ENCODE results near the gene RASA3. TPM values are rescaled to one million over a fixed set of nuclear protein-coding genes. Genes with fewer than 3 reads are reported as not detected.
"Not testable (repeated sequence)": the region's sequence is repeated elsewhere in the genome, so short reads cannot be mapped to it uniquely, and the experiment has no call there.

The RASA3 gene
- total RNA-seq, 4 donors from 2014 or later: 28.1 to 73.4 (median 56.8) TPM

DNA sequence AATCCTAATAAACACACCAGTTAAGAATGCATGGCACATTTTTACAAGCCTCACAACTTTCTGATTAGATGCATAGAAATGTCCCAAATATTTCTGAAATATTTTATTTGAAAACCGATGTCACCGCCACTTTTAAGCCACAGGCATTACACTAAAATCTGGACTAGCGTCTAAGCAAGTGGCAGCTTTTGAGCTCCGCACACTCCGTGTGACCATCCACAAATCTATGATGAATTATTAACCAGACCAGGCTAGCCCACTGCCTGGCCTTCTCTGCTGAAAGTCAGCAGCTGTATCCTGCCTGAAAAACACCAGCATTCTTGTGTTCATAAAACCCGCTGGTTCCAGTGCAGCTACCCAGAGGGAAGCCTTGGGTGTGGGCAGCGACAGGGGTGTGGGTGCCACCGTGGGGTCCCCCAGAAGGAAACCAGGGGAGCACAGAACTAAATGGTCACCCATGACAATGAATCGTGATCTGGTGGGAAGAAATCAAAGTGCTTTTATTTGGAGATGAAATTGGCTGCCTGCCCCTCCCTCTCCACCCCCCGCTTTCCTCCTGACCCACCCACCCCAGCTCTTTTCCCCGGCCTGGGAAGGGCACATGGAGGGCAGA lies 13.8 kb downstream of the RASA3 start:
- ATAC-seq (ENCODE audit: low FRiP score) (no peak), DNase-seq (ENCODE audit: low spot score) (no peak)
- TF ChIP-seq, protein P1, sequence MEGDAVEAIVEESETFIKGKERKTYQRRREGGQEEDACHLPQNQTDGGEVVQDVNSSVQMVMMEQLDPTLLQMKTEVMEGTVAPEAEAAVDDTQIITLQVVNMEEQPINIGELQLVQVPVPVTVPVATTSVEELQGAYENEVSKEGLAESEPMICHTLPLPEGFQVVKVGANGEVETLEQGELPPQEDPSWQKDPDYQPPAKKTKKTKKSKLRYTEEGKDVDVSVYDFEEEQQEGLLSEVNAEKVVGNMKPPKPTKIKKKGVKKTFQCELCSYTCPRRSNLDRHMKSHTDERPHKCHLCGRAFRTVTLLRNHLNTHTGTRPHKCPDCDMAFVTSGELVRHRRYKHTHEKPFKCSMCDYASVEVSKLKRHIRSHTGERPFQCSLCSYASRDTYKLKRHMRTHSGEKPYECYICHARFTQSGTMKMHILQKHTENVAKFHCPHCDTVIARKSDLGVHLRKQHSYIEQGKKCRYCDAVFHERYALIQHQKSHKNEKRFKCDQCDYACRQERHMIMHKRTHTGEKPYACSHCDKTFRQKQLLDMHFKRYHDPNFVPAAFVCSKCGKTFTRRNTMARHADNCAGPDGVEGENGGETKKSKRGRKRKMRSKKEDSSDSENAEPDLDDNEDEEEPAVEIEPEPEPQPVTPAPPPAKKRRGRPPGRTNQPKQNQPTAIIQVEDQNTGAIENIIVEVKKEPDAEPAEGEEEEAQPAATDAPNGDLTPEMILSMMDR (IDR thresholded peaks at IDR 0.05): no peak

DNA sequence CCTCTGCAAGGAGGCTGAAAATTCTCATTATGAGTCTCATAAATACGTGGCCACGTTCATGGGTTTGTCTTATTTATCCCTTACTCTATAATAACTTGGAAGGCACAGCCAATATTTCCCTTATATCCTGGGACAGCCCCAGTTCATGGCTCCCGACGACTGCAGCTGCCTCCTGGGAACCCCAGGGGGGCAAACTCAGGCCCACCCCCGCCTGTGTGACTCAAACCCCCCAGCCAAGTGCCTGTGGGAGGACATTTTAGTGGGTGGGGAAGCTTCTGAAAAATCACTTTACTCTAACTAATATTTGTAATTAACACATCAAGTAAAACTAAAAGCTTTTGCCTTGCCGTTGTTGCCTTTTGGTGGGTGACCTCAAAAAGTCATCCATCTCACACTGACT lies 14.3 kb downstream of the RASA3 start:
- TF ChIP-seq, protein P1 (IDR thresholded peaks at IDR 0.05): no peak
- DNase-seq (ENCODE audit: low spot score): no peak
- no peak for ATAC-seq (ENCODE audit: low FRiP score)

DNA sequence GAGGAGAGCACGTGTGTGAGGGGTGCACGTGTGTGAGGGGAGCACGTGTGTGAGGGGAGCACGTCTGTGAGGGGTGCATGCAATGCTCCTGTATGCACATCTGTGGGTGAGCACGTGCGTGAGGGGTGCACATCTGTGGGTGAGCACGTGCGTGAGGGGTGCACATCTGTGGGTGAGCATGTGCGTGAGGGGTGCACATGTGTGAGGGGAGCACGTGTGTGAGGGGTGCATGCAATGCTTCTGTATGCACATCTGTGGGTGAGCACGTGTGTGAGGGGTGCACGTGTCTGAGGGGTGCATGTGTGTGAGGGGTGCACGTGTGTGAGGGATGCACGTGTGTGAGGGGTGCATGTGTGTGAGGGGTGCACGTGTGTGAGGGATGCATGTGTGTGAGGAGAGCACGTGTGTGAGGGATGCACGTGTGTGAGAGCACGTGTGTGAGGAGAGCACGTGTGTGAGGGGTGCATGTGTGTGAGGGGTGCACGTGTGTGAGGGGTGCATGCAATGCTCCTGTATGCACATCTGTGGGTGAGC lies 15.0 kb downstream of the RASA3 start:
- DNase-seq (ENCODE audit: low spot score): peak; percentile 16

DNA sequence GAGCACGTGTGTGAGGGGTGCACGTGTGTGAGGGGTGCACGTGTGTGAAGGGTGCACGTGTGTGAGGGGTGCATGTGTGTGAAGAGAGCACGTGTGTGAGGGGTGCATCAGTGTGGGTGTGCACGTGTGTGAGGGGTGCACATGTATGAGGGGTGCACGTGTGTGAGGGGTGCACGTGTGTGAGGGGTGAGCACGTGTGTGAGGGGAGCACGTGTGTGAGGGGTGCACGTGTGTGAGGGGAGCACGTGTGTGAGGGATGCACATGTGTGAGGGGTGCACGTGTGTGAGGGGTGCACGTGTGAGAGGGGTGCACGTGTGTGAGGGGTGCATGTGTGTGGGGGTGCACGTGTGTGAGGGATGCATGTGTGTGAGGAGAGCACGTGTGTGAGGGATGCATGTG lies 15.7 kb downstream of the RASA3 start:
- DNase-seq (ENCODE audit: low spot score) (no peak), ATAC-seq (ENCODE audit: low FRiP score) (no peak)
- TF ChIP-seq, protein P1 (IDR thresholded peaks at IDR 0.05): no peak

More for the DNA sequence above, 15.0 kb downstream of the RASA3 start:
- not testable (repeated sequence) for ATAC-seq (ENCODE audit: low FRiP score)

DNA sequence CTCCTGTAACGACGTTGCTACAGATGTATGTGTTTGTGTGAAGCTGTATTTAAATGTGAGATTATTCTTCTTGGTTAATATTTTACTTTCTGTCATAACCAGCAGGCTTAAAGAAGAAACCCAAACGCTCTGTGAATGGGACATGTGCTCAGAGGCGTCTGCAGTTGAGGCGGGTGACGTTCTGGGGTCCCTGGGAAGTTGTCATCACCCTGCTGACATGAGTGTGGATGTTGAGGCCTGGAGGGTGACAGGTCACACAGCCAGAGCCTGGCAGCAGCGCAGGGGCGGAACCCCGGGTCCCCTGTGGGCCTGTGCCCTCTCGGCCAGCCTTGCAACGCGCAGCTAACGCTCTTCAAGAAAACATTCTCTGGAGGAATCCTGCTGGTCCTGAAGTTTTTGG lies 16.6 kb downstream of the RASA3 start:
- TF ChIP-seq, protein P1 (IDR thresholded peaks at IDR 0.05): no peak
- ATAC-seq (ENCODE audit: low FRiP score) (no peak), DNase-seq (ENCODE audit: low spot score) (no peak)

DNA sequence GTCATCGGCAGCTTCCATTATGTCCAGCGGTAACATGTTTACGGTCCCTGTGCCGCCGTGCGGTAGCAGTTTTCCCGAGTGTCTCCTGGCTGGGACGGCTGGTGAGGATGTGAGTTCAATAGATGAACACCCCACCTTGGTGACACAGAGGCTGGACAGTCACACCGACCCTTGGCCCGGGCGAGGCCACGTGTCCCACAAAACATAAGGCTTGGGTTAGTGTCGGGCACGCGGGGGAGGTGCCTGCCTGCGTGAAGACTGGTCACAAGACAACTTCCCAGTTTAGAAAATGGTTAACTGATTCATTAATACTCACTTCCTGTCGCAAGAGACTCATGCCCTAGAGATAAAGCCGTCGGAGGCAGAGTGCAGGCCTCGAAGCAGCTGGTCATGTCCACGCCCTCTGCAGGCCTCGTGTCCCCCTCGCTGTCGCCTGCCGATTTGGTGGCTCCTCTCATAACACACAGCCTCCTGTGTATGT lies 17.2 kb downstream of the RASA3 start:
- DNase-seq (ENCODE audit: low spot score) (peak; percentile 31), ATAC-seq (ENCODE audit: low FRiP score) (no peak)
- TF ChIP-seq, protein P1 (IDR thresholded peaks at IDR 0.05): no peak

DNA sequence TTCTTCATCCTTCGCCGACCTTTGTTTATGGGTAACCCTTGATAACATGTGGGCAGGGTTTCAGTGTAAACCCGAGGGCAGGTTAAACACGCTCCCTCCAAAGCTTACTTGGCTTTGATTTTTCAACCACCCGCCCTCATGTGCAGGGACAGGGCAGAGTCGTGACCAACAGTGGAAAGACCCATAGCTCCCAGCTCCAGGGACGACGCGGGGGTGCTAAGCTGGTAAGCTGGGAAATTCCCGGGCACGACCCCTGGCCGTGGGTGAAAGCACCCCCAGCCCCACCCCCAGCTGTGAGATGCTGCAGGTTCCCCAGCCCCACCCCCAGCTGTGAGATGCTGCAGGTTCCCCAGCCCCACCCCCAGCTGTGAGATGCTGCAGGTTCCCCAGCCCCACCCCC lies 17.8 kb downstream of the RASA3 start:
- ATAC-seq (ENCODE audit: low FRiP score); DNase-seq (ENCODE audit: low spot score): not testable (repeated sequence)

DNA sequence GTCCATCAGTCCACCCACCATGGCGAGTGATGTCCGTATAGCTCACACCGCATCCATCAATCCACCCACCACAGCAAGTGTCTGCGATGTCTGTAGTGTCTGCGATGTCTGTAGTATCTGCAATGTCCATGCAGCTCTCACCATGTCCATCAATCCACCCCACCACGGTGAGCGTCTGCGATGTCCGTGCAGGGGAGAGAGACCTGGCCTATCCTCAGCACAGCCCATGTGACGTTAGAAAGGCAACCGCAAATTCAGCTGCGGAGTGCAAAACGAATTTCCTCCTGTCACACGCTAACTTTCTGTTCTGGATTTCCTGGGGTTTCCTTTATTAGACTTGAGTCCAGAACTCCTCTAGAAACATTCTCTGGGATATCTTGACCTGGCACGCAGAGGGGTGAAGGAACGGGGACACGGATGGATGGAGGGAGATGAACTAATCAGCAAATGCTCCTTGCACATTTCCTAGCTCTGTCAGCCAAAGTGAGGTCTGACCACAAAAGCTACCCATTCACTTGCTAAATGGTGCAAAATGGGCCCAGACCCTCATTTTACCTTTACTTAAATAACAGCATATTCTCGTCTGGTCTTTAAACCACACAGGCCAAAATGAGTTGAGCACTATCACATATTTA lies 18.3 kb downstream of the RASA3 start:
- DNase-seq (ENCODE audit: low spot score) (no peak), ATAC-seq (ENCODE audit: low FRiP score) (no peak)
- TF ChIP-seq, protein P1 (IDR thresholded peaks at IDR 0.05): no peak

DNA sequence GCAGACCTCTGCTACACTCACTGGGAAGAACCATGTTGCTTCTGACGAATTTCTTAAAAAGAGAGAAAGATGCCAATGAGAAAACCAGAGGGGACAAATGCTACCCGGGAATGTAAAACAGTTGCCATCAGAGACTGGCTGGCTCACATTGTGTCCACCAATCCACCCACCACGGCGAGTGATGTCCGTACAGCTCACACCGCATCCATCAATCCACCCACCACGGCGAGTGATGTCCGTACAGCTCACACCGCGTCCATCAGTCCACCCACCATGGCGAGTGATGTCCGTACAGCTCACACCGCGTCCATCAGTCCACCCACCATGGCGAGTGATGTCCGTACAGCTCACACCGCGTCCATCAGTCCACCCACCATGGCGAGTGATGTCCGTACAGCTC lies 19.0 kb downstream of the RASA3 start:
- not testable (repeated sequence) for ATAC-seq (ENCODE audit: low FRiP score); DNase-seq (ENCODE audit: low spot score)
